CD8-positive, alpha-beta memory T cell (primary cell): ENCODE measurements around the gene KCNMA1. TPM values are rescaled to one million over a fixed set of nuclear protein-coding genes. Genes with fewer than 3 reads are reported as not detected.

ENCODE experiments used
- CTCF ChIA-PET: fragments of 350-600 bp; sonication (Branson Sonifier 250); formaldehyde crosslinking; loops from one replicate; lab custom pipeline; 2021; ENCODE audit warnings: antibody characterized with exemption; lab: Charles Lee
- POLR2A ChIA-PET: fragments of 350-600 bp; sonication (Branson Sonifier 250); formaldehyde crosslinking; loops from one replicate; lab custom pipeline; 2021; ENCODE audit warnings: antibody characterized with exemption; lab: Charles Lee
- DNase-seq, 5 donors: peaks; one replicate each; pipeline versions ENCODE4 v3.0.0 to v3.0.0-alpha.2; 2020 to 2022; ENCODE audit warnings: mixed read lengths in 1 of 5
- H3K27ac ChIP-seq: one replicate; pipeline ENCODE4 v1.7.0; 2013; ENCODE audit warnings: low read depth, mild to moderate bottlenecking, low read length, moderate library complexity
- H3K27me3 ChIP-seq: 2 replicates; pipeline ENCODE4 v1.7.0; 2013; ENCODE audit warnings: low read length, mild to moderate bottlenecking; ENCODE audit not compliant: insufficient read depth, poor library complexity, severe bottlenecking
- H3K36me3 ChIP-seq: 2 replicates; pipeline ENCODE4 v1.7.0; 2013; ENCODE audit warnings: mild to moderate bottlenecking, low read length, moderate library complexity; ENCODE audit not compliant: insufficient read depth
- H3K4me1 ChIP-seq: 2 replicates; pipeline ENCODE4 v1.7.0; 2013; ENCODE audit warnings: mild to moderate bottlenecking, low read length, moderate library complexity; ENCODE audit not compliant: insufficient read depth
- H3K4me3 ChIP-seq: 2 replicates; pipeline ENCODE4 v1.7.0; 2013; ENCODE audit warnings: mild to moderate bottlenecking, low read length
- H3K9me3 ChIP-seq: 2 replicates; pipeline ENCODE4 v1.7.0; 2013; ENCODE audit warnings: mild to moderate bottlenecking, low read length
- H3K27ac Mint-ChIP-seq, 8 donors: one replicate each; pipeline ENCODE4 v1.8.0; 2020 to 2021; ENCODE audit warnings: mixed read lengths in 8 of 8, mild to moderate bottlenecking in 6 of 8, inconsistent platforms in 3 of 8, moderate library complexity in 3 of 8
- H3K27me3 Mint-ChIP-seq, 2 donors: one replicate each; pipeline ENCODE4 v1.8.0; 2020 to 2021; ENCODE audit warnings: mixed read lengths in 2 of 2, mild to moderate bottlenecking in 1 of 2, moderate library complexity in 1 of 2
- H3K36me3 Mint-ChIP-seq, 3 donors: one replicate each; pipeline ENCODE4 v1.8.0; 2020 to 2021; ENCODE audit warnings: mixed read lengths in 3 of 3, inconsistent platforms in 1 of 3, mild to moderate bottlenecking in 1 of 3
- H3K4me1 Mint-ChIP-seq, 3 donors: one replicate each; pipeline ENCODE4 v1.8.0; 2020 to 2021; ENCODE audit warnings: mixed read lengths in 3 of 3, inconsistent platforms in 1 of 3, mild to moderate bottlenecking in 1 of 3
- H3K4me3 Mint-ChIP-seq, 7 donors: one replicate each; pipeline ENCODE4 v1.8.0; 2020 to 2021; ENCODE audit warnings: mixed read lengths in 7 of 7, mild to moderate bottlenecking in 6 of 7, moderate library complexity in 4 of 7, inconsistent platforms in 2 of 7
- H3K9me3 Mint-ChIP-seq, 5 donors: one replicate each; pipeline ENCODE4 v1.8.0; 2020 to 2022; ENCODE audit warnings: mixed read lengths in 5 of 5, mild to moderate bottlenecking in 3 of 5, moderate library complexity in 2 of 5, inconsistent platforms in 1 of 5
- polyA plus RNA-seq: library from polyadenylated mRNA; unstranded; fragments of 300-500 nt; fragmentation: Illumina TruSeq; gene quantifications from one replicate; pipeline ENCODE4 v1.2.3, GENCODE V29; 2021
- total RNA-seq, 2 experiments: library from RNA; stranded (reverse); gene quantifications; one replicate each; pipeline ENCODE4 v1.2.3, GENCODE V29; 2021

Gene KCNMA1
- total and polyA plus RNA-seq, 3 experiments from 2014 or later: 0.20 to 0.31 TPM; not detected in 1

- no peaks in the 10 kb centered on the region for H3K36me3 Mint-ChIP-seq
- Histone ChIP-seq H3K27me3 (peaks cover 3% of the 10 kb centered on the region), H3K36me3 (no peaks in the 10 kb centered on the region), H3K4me3 (no peak overlapping the region), H3K27ac (no peak overlapping the region), H3K9me3 (no peaks in the 10 kb centered on the region), H3K4me1 (no peaks in the 10 kb centered on the region)
- no peak overlapping the region for H3K4me3 Mint-ChIP-seq
- H3K9me3 Mint-ChIP-seq: no peaks in the 10 kb centered on the region
- no peaks in the 10 kb centered on the region for H3K4me1 Mint-ChIP-seq
- ChIA-PET POLR2A (no interaction called here), CTCF (no interaction called here)
- DNase-seq: no peak
- H3K27ac Mint-ChIP-seq: no peak overlapping the region
- peaks cover 0 to 7% of the 10 kb centered on the region in 2 donors for H3K27me3 Mint-ChIP-seq
Measured at GRCh38 chr10:77212632-77213031, 425.0 kb downstream of the KCNMA1 start.

GRCh38 chr10:77210645-77211044 lies 427.0 kb downstream of the KCNMA1 start:
- ChIA-PET CTCF (no interaction called here), POLR2A (no interaction called here)
- peaks cover 1 to 7% of the 10 kb centered on the region in 2 donors for H3K27me3 Mint-ChIP-seq
- no peak overlapping the region for H3K27ac ChIP-seq
- no peaks in the 10 kb centered on the region for H3K9me3 Mint-ChIP-seq
- no peak for DNase-seq
- H3K36me3 ChIP-seq: no peaks in the 10 kb centered on the region
- H3K36me3 Mint-ChIP-seq: no peaks in the 10 kb centered on the region
- H3K27me3 ChIP-seq: peaks cover 3% of the 10 kb centered on the region
- no peak overlapping the region for H3K27ac Mint-ChIP-seq
- no peaks in the 10 kb centered on the region for H3K4me1 Mint-ChIP-seq
- H3K9me3 ChIP-seq: no peaks in the 10 kb centered on the region
- no peak overlapping the region for H3K4me3 Mint-ChIP-seq
- H3K4me1 ChIP-seq: no peaks in the 10 kb centered on the region
- H3K4me3 ChIP-seq: no peak overlapping the region

GRCh38 chr10:77208684-77209256 lies 428.8 kb downstream of the KCNMA1 start:
- Histone ChIP-seq H3K4me3 (no peak overlapping the region), H3K27ac (no peak overlapping the region), H3K4me1 (no peaks in the 10 kb centered on the region), H3K27me3 (peaks cover 3% of the 10 kb centered on the region), H3K9me3 (no peaks in the 10 kb centered on the region), H3K36me3 (no peaks in the 10 kb centered on the region)
- Mint-ChIP-seq H3K9me3 (peaks cover 0 to 6% (median 0%) of the 10 kb centered on the region in 5 donors), H3K4me3 (no peak overlapping the region), H3K27me3 (peaks cover 11 to 13% of the 10 kb centered on the region in 2 donors), H3K36me3 (no peaks in the 10 kb centered on the region), H3K4me1 (no peaks in the 10 kb centered on the region), H3K27ac (no peak overlapping the region)
- CTCF ChIA-PET: no interaction called here
- POLR2A ChIA-PET: no interaction called here
- DNase-seq: no peak

DNA sequence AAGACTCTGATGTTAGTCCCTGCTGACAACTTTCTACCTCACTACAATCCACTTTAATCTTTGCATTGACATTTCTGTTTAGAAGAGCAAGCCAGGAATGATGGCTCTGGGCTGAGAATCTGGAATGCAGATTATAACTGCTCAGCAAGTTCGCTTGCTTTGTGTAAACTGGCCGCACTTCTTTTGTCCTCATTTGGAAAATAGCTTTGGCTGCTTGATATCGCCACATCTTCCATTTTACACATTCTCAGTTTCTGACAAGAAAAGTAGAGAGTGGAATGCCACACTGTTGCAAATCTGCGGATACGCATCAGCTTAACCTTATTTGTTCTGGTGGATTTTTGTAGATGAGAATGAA lies 429.8 kb downstream of the KCNMA1 start:
- Mint-ChIP-seq H3K27ac (no peak overlapping the region), H3K4me3 (no peak overlapping the region), H3K9me3 (peaks cover 0 to 6% (median 0%) of the 10 kb centered on the region in 5 donors), H3K4me1 (no peaks in the 10 kb centered on the region), H3K36me3 (no peaks in the 10 kb centered on the region), H3K27me3 (peaks cover 17 to 18% of the 10 kb centered on the region in 2 donors)
- ChIA-PET CTCF (no interaction called here), POLR2A (no interaction called here)
- H3K27ac ChIP-seq: no peak overlapping the region
- H3K27me3 ChIP-seq: peaks cover 3% of the 10 kb centered on the region
- H3K4me1 ChIP-seq: no peaks in the 10 kb centered on the region
- no peaks in the 10 kb centered on the region for H3K9me3 ChIP-seq
- no peaks in the 10 kb centered on the region for H3K36me3 ChIP-seq
- DNase-seq: no peak
- no peak overlapping the region for H3K4me3 ChIP-seq

DNA sequence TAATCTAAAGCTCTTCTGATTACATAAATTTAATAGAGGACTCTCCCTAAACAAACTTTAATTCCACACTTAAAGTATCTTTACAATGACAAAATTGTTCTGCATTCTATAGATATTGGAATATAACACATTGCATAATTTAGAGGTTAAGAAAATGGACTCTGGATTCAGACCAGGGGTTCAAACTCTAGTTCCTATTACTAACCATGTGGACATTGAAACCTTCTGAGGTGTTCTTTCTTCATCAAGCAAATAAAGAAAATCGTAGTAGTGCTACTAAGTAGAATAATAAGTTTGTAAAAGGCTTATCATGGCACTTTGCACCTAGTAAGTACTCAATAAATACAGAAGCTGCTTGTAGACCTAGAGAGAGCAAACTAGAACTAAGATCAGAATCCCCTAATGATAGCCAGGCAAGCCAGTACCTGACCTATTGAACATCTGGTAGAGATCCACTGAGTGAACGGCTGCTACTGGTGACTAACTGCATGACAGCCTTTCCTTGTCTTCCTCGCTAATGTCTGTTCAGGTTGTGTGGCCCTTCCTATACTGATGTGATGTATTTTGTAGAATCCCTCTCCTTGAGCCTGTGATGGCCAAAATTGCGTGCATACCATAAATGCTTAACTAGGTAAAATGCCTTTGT lies 430.3 kb downstream of the KCNMA1 start:
- H3K27me3 ChIP-seq: peaks cover 3% of the 10 kb centered on the region
- H3K4me3 ChIP-seq: no peak overlapping the region
- no peaks in the 10 kb centered on the region for H3K4me1 ChIP-seq
- no peak for DNase-seq
- ChIA-PET POLR2A (no interaction called here), CTCF (no interaction called here)
- H3K36me3 ChIP-seq: no peaks in the 10 kb centered on the region
- no peaks in the 10 kb centered on the region for H3K36me3 Mint-ChIP-seq
- H3K4me1 Mint-ChIP-seq: no peaks in the 10 kb centered on the region
- H3K9me3 Mint-ChIP-seq: peaks cover 0 to 6% (median 0%) of the 10 kb centered on the region in 5 donors
- H3K27ac ChIP-seq: no peak overlapping the region
- H3K4me3 Mint-ChIP-seq: no peak overlapping the region
- H3K27ac Mint-ChIP-seq: no peak overlapping the region
- no peaks in the 10 kb centered on the region for H3K9me3 ChIP-seq
- peaks cover 18% of the 10 kb centered on the region in 2 donors for H3K27me3 Mint-ChIP-seq

DNA sequence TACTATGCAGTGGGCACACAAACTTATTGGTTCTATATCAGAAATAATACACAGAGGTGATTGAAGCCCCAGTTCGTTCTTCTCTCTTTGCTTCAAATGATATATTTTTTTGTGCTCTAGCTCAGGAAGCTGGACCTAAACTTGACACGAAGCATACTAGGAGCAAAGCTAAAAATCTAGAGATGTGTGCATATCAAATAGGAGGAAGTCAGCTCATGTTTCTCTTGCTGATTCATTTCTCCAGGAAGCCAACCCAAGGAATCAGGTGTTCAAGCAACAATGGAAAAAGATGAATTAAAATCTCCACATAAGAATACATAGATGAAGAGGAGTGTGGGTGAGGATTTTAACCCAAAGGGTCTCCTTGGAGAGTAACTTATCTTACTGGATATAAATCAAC lies 432.5 kb downstream of the KCNMA1 start:
- H3K27me3 Mint-ChIP-seq: peaks cover 17 to 22% of the 10 kb centered on the region in 2 donors
- H3K4me1 Mint-ChIP-seq: no peaks in the 10 kb centered on the region
- H3K36me3 Mint-ChIP-seq: no peaks in the 10 kb centered on the region
- no peaks in the 10 kb centered on the region for H3K4me1 ChIP-seq
- H3K4me3 ChIP-seq: no peak overlapping the region
- peaks cover 3% of the 10 kb centered on the region for H3K27me3 ChIP-seq
- ChIA-PET CTCF (no interaction called here), POLR2A (no interaction called here)
- H3K27ac Mint-ChIP-seq: no peak overlapping the region
- H3K4me3 Mint-ChIP-seq: no peak overlapping the region
- H3K9me3 Mint-ChIP-seq: peaks cover 0 to 6% (median 0%) of the 10 kb centered on the region in 5 donors
- no peak for DNase-seq
- no peaks in the 10 kb centered on the region for H3K36me3 ChIP-seq
- no peak overlapping the region for H3K27ac ChIP-seq
- H3K9me3 ChIP-seq: no peaks in the 10 kb centered on the region

DNA sequence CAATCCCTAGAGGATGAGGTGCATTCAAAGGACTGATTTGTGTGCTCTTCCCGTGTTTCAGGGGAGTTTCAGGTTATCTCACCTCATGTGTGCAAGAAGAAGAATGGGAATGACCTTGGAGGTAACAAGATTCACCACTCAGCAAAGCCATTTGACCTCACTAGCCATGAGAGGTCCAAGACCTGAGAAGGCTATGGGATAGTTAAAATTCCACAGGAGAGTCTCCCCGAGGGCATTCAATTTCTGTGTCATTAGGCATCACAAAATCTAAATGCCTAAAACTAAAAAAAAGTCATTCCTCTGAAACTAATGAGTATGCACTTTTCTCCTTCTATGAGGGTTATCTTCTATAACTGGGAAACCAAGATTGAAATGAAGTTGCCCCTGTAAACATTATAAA lies 433.4 kb downstream of the KCNMA1 start:
- Mint-ChIP-seq H3K36me3 (no peaks in the 10 kb centered on the region), H3K27me3 (peaks cover 15 to 27% of the 10 kb centered on the region in 2 donors), H3K4me1 (no peaks in the 10 kb centered on the region), H3K27ac (no peak overlapping the region), H3K4me3 (no peak overlapping the region), H3K9me3 (peaks cover 0 to 6% (median 0%) of the 10 kb centered on the region in 5 donors)
- Histone ChIP-seq H3K4me3 (no peak overlapping the region), H3K36me3 (no peaks in the 10 kb centered on the region), H3K4me1 (no peaks in the 10 kb centered on the region), H3K27ac (no peak overlapping the region), H3K9me3 (no peaks in the 10 kb centered on the region), H3K27me3 (peaks cover 3% of the 10 kb centered on the region)
- DNase-seq: no peak
- ChIA-PET CTCF (no interaction called here), POLR2A (no interaction called here)

DNA sequence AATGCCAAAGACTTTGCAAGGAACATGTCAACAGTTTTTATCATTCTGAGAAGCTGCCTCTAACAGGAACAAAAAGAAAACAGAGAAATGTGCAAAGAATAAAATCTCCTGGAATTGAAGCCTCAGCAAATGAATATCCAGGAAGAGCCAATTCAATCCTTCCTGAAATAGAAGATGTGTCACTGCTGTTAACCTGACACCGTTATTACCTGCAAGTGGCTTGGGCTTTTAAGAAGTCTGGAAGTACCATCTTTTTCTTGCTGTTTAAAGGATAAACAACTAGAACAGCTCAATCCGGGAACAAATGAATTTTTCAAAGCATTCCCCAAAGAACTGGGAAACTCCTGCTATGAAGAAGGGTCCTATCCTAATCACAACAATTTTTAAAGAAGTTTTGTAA lies 434.8 kb downstream of the KCNMA1 start:
- no peak for DNase-seq
- no peak overlapping the region for H3K4me3 ChIP-seq
- Mint-ChIP-seq H3K4me3 (no peak overlapping the region), H3K27ac (no peak overlapping the region), H3K27me3 (peaks cover 13 to 33% of the 10 kb centered on the region in 2 donors), H3K36me3 (no peaks in the 10 kb centered on the region), H3K4me1 (no peaks in the 10 kb centered on the region), H3K9me3 (peaks cover 0 to 6% (median 0%) of the 10 kb centered on the region in 5 donors)
- peaks cover under 1% of the 10 kb centered on the region for H3K27me3 ChIP-seq
- POLR2A ChIA-PET: no interaction called here
- CTCF ChIA-PET: no interaction called here
- no peaks in the 10 kb centered on the region for H3K4me1 ChIP-seq
- H3K9me3 ChIP-seq: no peaks in the 10 kb centered on the region
- no peak overlapping the region for H3K27ac ChIP-seq
- no peaks in the 10 kb centered on the region for H3K36me3 ChIP-seq
